Endothelial cell of umbilical vein (primary cell): Measurements from ENCODE around the gene FXYD3. TPM values are rescaled to one million over a fixed set of nuclear protein-coding genes. Genes with fewer than 3 reads are reported as not detected.

ENCODE experiments used
- BruUV-seq: library from RNA; stranded (reverse); fragments of 400-500 nt; replicated peaks from 2 replicates; lab custom pipeline; 2021; lab: Mats Ljungman, UMichigan
- CTCF ChIA-PET: fragments of 300-600, 350-600 bp; sonication (Branson Sonifier 250); formaldehyde crosslinking; loops from one replicate; lab custom pipeline; 2021; ENCODE audit warnings: antibody characterized with exemption, inconsistent platforms; lab: Charles Lee
- POLR2A ChIA-PET: fragments of 300-600, 350-600 bp; sonication (Branson Sonifier 250); formaldehyde crosslinking; loops from one replicate; lab custom pipeline; 2021; ENCODE audit warnings: antibody characterized with exemption, inconsistent platforms; lab: Charles Lee
- DNase-seq: peaks from one replicate; pipeline ENCODE4 v3.0.0-alpha.2; 2011; ENCODE audit warnings: low read depth, low spot score
- FAIRE-seq: peaks from 2 replicates; lab custom pipeline; 2011; peaks lifted over from hg19 to GRCh38; lab: Jason Lieb, UNC
- H2AFZ ChIP-seq: 2 replicates; pipeline ENCODE4 v1.6.0; 2012; ENCODE audit warnings: low read depth, low read length, control low read depth, inconsistent platforms
- H3K27ac ChIP-seq: 2 replicates; pipeline ENCODE4 v1.5.1; 2011; ENCODE audit warnings: low read depth, mild to moderate bottlenecking, control low read depth, low read length, moderate library complexity; ENCODE audit not compliant: insufficient read depth
- H3K27me3 ChIP-seq, 2 experiments: 2 replicates each; pipeline versions ENCODE4 v1.6.0 to v1.6.1; 2011; ENCODE audit warnings: low read length in 2 of 2, mixed read lengths in 1 of 2; ENCODE audit not compliant: control insufficient read depth in 2 of 2, insufficient read depth in 2 of 2
- H3K36me3 ChIP-seq, 2 experiments: 2 replicates in 1 of 2; 3 replicates in 1 of 2; pipeline ENCODE4 v1.5.1; 2011; ENCODE audit warnings: low read length in 2 of 2, mild to moderate bottlenecking in 1 of 2, moderate library complexity in 1 of 2; ENCODE audit not compliant: control insufficient read depth in 2 of 2, insufficient read depth in 2 of 2; ENCODE audit errors: extremely low read depth in 1 of 2
- H3K4me1 ChIP-seq: 3 replicates; pipeline ENCODE4 v1.5.1; 2011; ENCODE audit warnings: mild to moderate bottlenecking, low read length; ENCODE audit not compliant: control insufficient read depth, insufficient read depth; ENCODE audit errors: extremely low read depth
- H3K4me2 ChIP-seq: 2 replicates; pipeline ENCODE4 v1.6.1; 2011; ENCODE audit warnings: low read length, control low read depth, mixed read lengths; ENCODE audit not compliant: insufficient read depth
- H3K4me3 ChIP-seq, 3 experiments: fragments of 200-600 bp in 1 of 3; sonication (generic), shearing (Covaris generic) in 1 of 3; replicated peaks in 1 of 3; 2 replicates each; pipeline ENCODE4 v1.5.1; 2011 to 2016; ENCODE audit warnings: control low read depth in 3 of 3, low read length in 3 of 3, mild to moderate bottlenecking in 2 of 3, inconsistent platforms in 1 of 3, low read depth in 1 of 3, moderate library complexity in 1 of 3; ENCODE audit not compliant: insufficient read depth in 1 of 3
- H3K79me2 ChIP-seq: 2 replicates; pipeline ENCODE4 v1.6.0; 2012; ENCODE audit warnings: low read length, inconsistent platforms; ENCODE audit not compliant: control insufficient read depth, insufficient read depth
- H3K9ac ChIP-seq: replicated peaks from 2 replicates; pipeline ENCODE3; 2011; ENCODE audit warnings: low read length, control low read depth; ENCODE audit not compliant: insufficient read depth; ENCODE audit errors: extremely low read depth
- H3K9me1 ChIP-seq: replicated peaks from 3 replicates; pipeline ENCODE4 v1.6.0; 2011; ENCODE audit warnings: mild to moderate bottlenecking, low read length; ENCODE audit not compliant: control insufficient read depth, insufficient read depth; ENCODE audit errors: extremely low read depth
- H3K9me3 ChIP-seq: replicated peaks from 2 replicates; pipeline ENCODE4 v1.5.1; 2012; ENCODE audit warnings: low read length, inconsistent platforms; ENCODE audit not compliant: control insufficient read depth, insufficient read depth
- H4K20me1 ChIP-seq: replicated peaks from 2 replicates; pipeline ENCODE3; 2011; ENCODE audit warnings: mild to moderate bottlenecking, low read length; ENCODE audit not compliant: control insufficient read depth, insufficient read depth; ENCODE audit errors: extremely low read depth
- EZH2 ChIP-seq: IDR thresholded peaks from 2 replicates; pipeline ENCODE4 v1.6.1; 2012; ENCODE audit warnings: borderline replicate concordance, low read depth, mild to moderate bottlenecking, moderate library complexity, low read length, inconsistent platforms; ENCODE audit not compliant: severe bottlenecking
- FOS ChIP-seq: IDR thresholded peaks from 2 replicates; pipeline ENCODE4 v1.6.1; 2011; ENCODE audit warnings: mild to moderate bottlenecking, low read length, moderate library complexity, borderline replicate concordance; ENCODE audit not compliant: insufficient read depth
- GATA2 ChIP-seq: IDR thresholded peaks from 2 replicates; pipeline ENCODE4 v1.7.0; 2011; ENCODE audit warnings: low read depth, mild to moderate bottlenecking, moderate library complexity, mixed read lengths, low read length; ENCODE audit not compliant: insufficient read length, insufficient read depth
- JUN ChIP-seq: IDR thresholded peaks from 2 replicates; pipeline ENCODE4 v1.6.1; 2011; ENCODE audit warnings: borderline replicate concordance, low read depth; ENCODE audit not compliant: insufficient read length, insufficient read depth
- MAX ChIP-seq: IDR thresholded peaks from 2 replicates; pipeline ENCODE4 v1.6.1; 2011; ENCODE audit not compliant: insufficient read depth, insufficient read length
- MYC ChIP-seq: IDR thresholded peaks from one replicate; pipeline ENCODE4 v1.6.1; 2011; ENCODE audit warnings: mild to moderate bottlenecking, low read depth, low read length
- POLR2A ChIP-seq: IDR thresholded peaks from 2 replicates; pipeline ENCODE4 v1.6.1; 2012; ENCODE audit warnings: low read depth, mild to moderate bottlenecking, control low read depth, low read length
- POLR2AphosphoS5 ChIP-seq: IDR thresholded peaks from 2 replicates; pipeline ENCODE4 v1.6.1; 2012; ENCODE audit warnings: low read depth, mild to moderate bottlenecking, control low read depth, low read length, moderate library complexity; ENCODE audit not compliant: insufficient read depth
- dilution Hi-C: fragments of 300-500 bp; cut with MboI; formaldehyde crosslinking; loops from one replicate; pipeline ENCODE4 v1.15.0; 2019; ENCODE audit warnings: low sequenced_read_pairs; ENCODE audit not compliant: extremely low pct_ligation_motif_present
- intact Hi-C: fragments of 100-400 bp; cut with micrococcal nuclease; formaldehyde crosslinking; loops from one replicate; pipeline ENCODE4 v1.10.0; 2022
- polyA plus RNA-seq, 4 experiments: library from polyadenylated mRNA; depleted of rRNA in 3 of 4; stranded (reverse) in 3 of 4; unstranded in 1 of 4; fragments of >200 nt; gene quantifications; 2 replicates each; pipeline versions ENCODE4 v1.2.1 to v1.2.3, GENCODE V29; 2011 to 2012; ENCODE audit warnings: missing spikeins in 1 of 4
- total RNA-seq: library from RNA; stranded (reverse); gene quantifications from 2 replicates; pipeline ENCODE4 v1.2.3, GENCODE V29; 2021
- TF ChIP-seq, protein P1 (sequence below), 2 donors: IDR thresholded peaks; 1 replicate in 1 of 2; 2 replicates in 1 of 2; pipeline ENCODE4 v1.5.1; 2011; ENCODE audit warnings: low read length in 2 of 2, mild to moderate bottlenecking in 2 of 2, moderate library complexity in 2 of 2, control low read depth in 1 of 2, inconsistent platforms in 1 of 2, low read depth in 1 of 2; ENCODE audit not compliant: insufficient read depth in 1 of 2; ENCODE audit errors: extremely low read depth in 1 of 2

Gene FXYD3
- total and polyA plus RNA-seq, 2 donors (not counting 3 experiments of a cell fraction or from before 2014, with no cell fraction given), result not detected

DNA sequence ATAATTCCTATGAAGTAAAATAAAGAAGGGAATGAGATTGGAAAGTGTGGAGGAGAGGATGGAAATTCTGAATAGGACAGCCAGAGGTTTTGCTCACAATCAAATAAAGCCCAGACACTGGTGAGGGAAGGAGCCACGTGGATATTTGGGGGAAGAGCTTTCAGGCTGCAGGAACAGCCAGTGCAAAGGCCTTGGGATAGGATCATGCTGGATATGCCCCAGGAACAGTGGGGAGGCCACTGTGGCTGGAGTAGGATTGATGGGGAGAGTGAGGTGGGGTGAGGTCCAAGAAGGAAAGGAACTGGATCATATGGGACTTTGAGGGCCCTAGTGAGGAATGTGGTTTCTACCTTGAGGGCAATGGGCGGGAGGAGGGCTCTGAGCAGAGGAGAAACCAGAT, 34.8 kb downstream of the FXYD3 start:
- no TSS peak for BruUV-seq
- dilution Hi-C loops, result no loop called here
- intact Hi-C loops, result no loop called here
- no peaks in the 10 kb centered on the region for H3K27me3 ChIP-seq
- peaks cover 11% of the 10 kb centered on the region for H3K4me1 ChIP-seq
- H3K9ac ChIP-seq, result no peak overlapping the region
- no peaks in the 10 kb centered on the region for H4K20me1 ChIP-seq
- ChIA-PET POLR2A (no interaction called here), CTCF (no interaction called here)
- H2AFZ ChIP-seq, result no peak overlapping the region
- no peaks in the 10 kb centered on the region for H3K36me3 ChIP-seq
- H3K9me1 ChIP-seq, result no peaks in the 10 kb centered on the region
- DNase-seq (no peak), FAIRE-seq (no peak)
- no peak for TF ChIP-seq FOS
- TF ChIP-seq MYC, result no peak
- no peak for TF ChIP-seq MAX
- TF ChIP-seq GATA2, result no peak
- no peak for TF ChIP-seq JUN
- no peak for TF ChIP-seq POLR2A
- TF ChIP-seq EZH2, result no peak
- TF ChIP-seq POLR2AphosphoS5, result no peak
- TF ChIP-seq, protein P1, sequence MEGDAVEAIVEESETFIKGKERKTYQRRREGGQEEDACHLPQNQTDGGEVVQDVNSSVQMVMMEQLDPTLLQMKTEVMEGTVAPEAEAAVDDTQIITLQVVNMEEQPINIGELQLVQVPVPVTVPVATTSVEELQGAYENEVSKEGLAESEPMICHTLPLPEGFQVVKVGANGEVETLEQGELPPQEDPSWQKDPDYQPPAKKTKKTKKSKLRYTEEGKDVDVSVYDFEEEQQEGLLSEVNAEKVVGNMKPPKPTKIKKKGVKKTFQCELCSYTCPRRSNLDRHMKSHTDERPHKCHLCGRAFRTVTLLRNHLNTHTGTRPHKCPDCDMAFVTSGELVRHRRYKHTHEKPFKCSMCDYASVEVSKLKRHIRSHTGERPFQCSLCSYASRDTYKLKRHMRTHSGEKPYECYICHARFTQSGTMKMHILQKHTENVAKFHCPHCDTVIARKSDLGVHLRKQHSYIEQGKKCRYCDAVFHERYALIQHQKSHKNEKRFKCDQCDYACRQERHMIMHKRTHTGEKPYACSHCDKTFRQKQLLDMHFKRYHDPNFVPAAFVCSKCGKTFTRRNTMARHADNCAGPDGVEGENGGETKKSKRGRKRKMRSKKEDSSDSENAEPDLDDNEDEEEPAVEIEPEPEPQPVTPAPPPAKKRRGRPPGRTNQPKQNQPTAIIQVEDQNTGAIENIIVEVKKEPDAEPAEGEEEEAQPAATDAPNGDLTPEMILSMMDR (IDR thresholded peaks at IDR 0.05; ENCODE audit: extremely low read depth in 1 of 2, insufficient read depth in 1 of 2, low read depth in 1 of 2, low read length in 2 of 2), result no peak
- peaks cover 9% of the 10 kb centered on the region for H3K79me2 ChIP-seq
- H3K4me3 ChIP-seq, result no peak overlapping the region
- no peak overlapping the region for H3K4me2 ChIP-seq
- no peak overlapping the region for H3K27ac ChIP-seq
- no peaks in the 10 kb centered on the region for H3K9me3 ChIP-seq
